Parathyroid adenoma (tissue), 2 donors: ENCODE data around the gene SHANK3.

ENCODE experiments used
- H2AFZ ChIP-seq: fragments of 300-600 bp; sonication (generic); one replicate; pipeline ENCODE4 v1.7.0; 2017; ENCODE audit warnings: antibody characterized with exemption, mild to moderate bottlenecking
- H3K27ac ChIP-seq: fragments of 300-600 bp; sonication (generic); one replicate; pipeline ENCODE4 v1.7.0; 2017
- H3K27me3 ChIP-seq: fragments of 300-600 bp; sonication (generic); one replicate; pipeline ENCODE4 v1.7.0; 2017; ENCODE audit warnings: low read length; ENCODE audit not compliant: control insufficient read depth, insufficient read depth
- H3K36me3 ChIP-seq: fragments of 300-600 bp; sonication (generic); one replicate; pipeline ENCODE4 v1.7.0; 2017; ENCODE audit warnings: low read length; ENCODE audit not compliant: control insufficient read depth, insufficient read depth
- H3K4me1 ChIP-seq: fragments of 300-600 bp; sonication (generic); one replicate; pipeline ENCODE4 v1.7.0; 2017; ENCODE audit warnings: control low read depth
- H3K4me2 ChIP-seq: fragments of 300-600 bp; sonication (generic); one replicate; pipeline ENCODE4 v1.7.0; 2017; ENCODE audit warnings: low read length
- H3K4me3 ChIP-seq: fragments of 300-600 bp; sonication (generic); one replicate; pipeline ENCODE4 v1.7.0; 2017; ENCODE audit warnings: low read depth, low read length
- H3K79me2 ChIP-seq: fragments of 300-600 bp; sonication (generic); one replicate; pipeline ENCODE4 v1.7.0; 2017; ENCODE audit warnings: control low read depth
- H3K9ac ChIP-seq: fragments of 300-600 bp; sonication (generic); one replicate; pipeline ENCODE4 v1.7.0; 2017; ENCODE audit warnings: mild to moderate bottlenecking
- H3K9me3 ChIP-seq: fragments of 300-600 bp; sonication (generic); one replicate; pipeline ENCODE4 v1.7.0; 2017; ENCODE audit warnings: low read length; ENCODE audit not compliant: control insufficient read depth
- CTCF ChIP-seq: fragments of 300-600 bp; sonication (generic); IDR thresholded peaks from one replicate; pipeline ENCODE4 v1.7.0; 2017; ENCODE audit warnings: antibody characterized with exemption, mild to moderate bottlenecking
- donor health status: primary hyperparathyroidism.

The SHANK3 gene

GRCh38 chr22:50699001-50699755 is 26.6 kb downstream of the SHANK3 start:
- Histone ChIP-seq H3K27ac (no peak overlapping the region), H3K9me3 (no peaks in the 10 kb centered on the region), H3K4me3 (no peak overlapping the region), H3K79me2 (no peaks in the 10 kb centered on the region), H3K9ac (no peak overlapping the region), H3K27me3 (no peaks in the 10 kb centered on the region), H2AFZ (no peak overlapping the region), H3K4me1 (no peaks in the 10 kb centered on the region), H3K4me2 (no peak overlapping the region), H3K36me3 (no peaks in the 10 kb centered on the region)
- TF ChIP-seq CTCF: no peak

- Histone ChIP-seq H3K27ac (no peak overlapping the region), H3K9ac (no peak overlapping the region), H3K4me2 (no peak overlapping the region), H3K9me3 (no peaks in the 10 kb centered on the region), H3K27me3 (no peaks in the 10 kb centered on the region), H3K4me3 (no peak overlapping the region), H3K4me1 (no peaks in the 10 kb centered on the region), H3K79me2 (no peaks in the 10 kb centered on the region), H2AFZ (no peak overlapping the region), H3K36me3 (no peaks in the 10 kb centered on the region)
- no peak for TF ChIP-seq CTCF
Measured at GRCh38 chr22:50699756-50700386, 27.2 kb downstream of the SHANK3 start.

GRCh38 chr22:50700387-50701075 is 27.9 kb downstream of the SHANK3 start:
- Histone ChIP-seq H3K9ac (no peak overlapping the region), H3K9me3 (no peaks in the 10 kb centered on the region), H3K4me1 (no peaks in the 10 kb centered on the region), H3K4me2 (no peak overlapping the region), H3K79me2 (no peaks in the 10 kb centered on the region), H2AFZ (no peak overlapping the region), H3K27me3 (no peaks in the 10 kb centered on the region), H3K4me3 (no peak overlapping the region), H3K27ac (no peak overlapping the region), H3K36me3 (no peaks in the 10 kb centered on the region)
- no peak for TF ChIP-seq CTCF

- Histone ChIP-seq H3K4me2 (no peak overlapping the region), H3K79me2 (no peaks in the 10 kb centered on the region), H3K36me3 (no peaks in the 10 kb centered on the region), H3K27ac (no peak overlapping the region), H2AFZ (no peak overlapping the region), H3K27me3 (no peaks in the 10 kb centered on the region), H3K9me3 (no peaks in the 10 kb centered on the region), H3K4me3 (no peak overlapping the region), H3K4me1 (no peaks in the 10 kb centered on the region), H3K9ac (no peak overlapping the region)
- TF ChIP-seq CTCF: no peak
Measured at GRCh38 chr22:50701076-50701419, 28.4 kb downstream of the SHANK3 start.
